Lung microvascular endothelial cell (primary cell): ENCODE measurements around the gene CEACAM8. TPM values are rescaled to one million over a fixed set of nuclear protein-coding genes. Genes with fewer than 3 reads are reported as not detected.
"Not testable (repeated sequence)": the region's sequence is repeated elsewhere in the genome, so short reads cannot be mapped to it uniquely, and the experiment has no call there.

Source experiments
- DNase-seq, 2 donors: peaks; one replicate each; pipeline versions ENCODE4 v3.0.0 to v3.0.0-alpha.2; 2010; ENCODE audit warnings: low read depth in 2 of 2
- total RNA-seq: library from RNA; depleted of rRNA; stranded (reverse); fragments of >200 nt; gene quantifications from 2 replicates; pipeline ENCODE4 v1.2.1, GENCODE V29; 2014

Gene CEACAM8
- not detected in 2 replicates for total RNA-seq

DNA sequence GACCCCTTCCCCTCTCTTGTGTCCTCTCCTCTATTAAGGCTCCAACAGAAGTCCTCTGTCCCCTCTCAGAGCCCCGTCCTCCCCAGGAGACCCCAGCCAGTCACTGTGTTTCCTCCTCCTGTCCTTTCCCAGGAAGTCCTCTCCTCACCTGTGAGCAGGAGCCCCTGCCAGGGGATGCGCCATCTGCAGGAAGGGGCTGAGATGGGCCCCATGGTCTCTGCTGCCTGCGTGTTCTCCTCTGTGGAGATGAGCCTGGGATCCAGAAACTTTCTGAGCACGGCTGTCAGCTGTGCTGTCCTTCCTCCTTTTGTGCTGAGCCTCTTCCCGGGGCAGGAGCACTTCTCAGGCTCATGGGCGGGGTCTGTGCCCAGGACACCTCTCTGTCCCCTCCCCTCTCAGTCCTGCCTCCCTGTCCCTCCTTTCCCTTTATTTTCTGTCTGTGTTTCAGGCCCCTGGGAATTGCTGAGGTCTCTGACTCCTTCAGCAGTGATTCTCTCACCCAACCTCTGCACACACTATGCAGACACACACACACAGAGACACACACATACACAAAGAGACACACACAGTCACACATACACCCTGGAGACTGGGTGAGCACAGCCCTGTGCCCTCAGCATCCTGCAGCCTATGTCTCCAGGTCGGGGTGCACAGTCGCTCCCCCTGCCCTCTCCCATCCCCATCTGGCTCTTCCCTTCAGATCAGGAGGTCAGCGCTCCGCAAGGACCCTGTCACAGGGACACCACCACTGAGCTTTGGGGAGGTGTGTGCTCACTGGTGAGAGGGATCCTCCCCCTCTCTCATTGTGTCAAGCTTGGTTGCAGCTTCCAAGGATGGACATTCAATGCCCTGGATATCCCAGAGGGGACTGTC is at the start of gene CEACAM8:
Gene CEACAM8 (minus strand): TSS at position 308 of the 873 bp plus-strand sequence. CDS start 96 bp downstream, at position 212.
- no peak for DNase-seq

DNA sequence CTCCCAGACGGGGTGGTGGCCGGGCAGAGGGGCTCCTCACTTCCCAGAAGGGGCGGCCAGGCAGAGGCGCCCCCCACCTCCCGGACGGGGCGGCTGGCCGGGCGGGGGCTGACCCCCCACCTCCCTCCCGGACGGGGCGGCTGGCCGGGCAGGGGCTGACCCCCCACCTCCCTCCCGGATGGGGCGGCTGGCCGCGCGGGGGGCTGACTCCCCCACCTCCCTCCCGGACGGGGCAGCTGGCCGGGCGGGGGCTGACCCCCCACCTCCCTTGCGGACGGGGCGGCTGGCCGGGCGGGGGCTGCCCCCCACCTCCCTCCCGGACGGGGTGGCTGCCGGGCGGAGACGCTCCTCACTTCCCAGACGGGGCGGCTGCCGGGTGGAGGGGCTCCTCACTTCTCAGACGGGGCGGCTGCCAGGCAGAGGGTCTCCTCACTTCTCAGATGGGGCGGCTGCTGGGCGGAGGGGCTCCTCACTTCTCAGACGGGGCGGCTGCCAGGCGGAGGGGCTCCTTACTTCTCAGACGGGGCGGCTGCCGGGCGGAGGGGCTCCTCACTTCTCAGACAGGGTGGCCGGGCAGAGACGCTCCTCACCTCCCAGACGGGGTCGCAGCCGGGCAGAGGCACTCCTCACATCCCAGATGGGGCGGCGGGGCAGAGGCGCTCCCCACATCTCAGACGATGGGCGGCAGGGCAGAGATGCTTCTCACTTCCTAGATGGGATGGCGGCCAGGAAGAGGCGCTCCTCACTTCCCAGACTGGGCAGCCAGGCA is 44.8 kb upstream of the CEACAM8 start:
- not testable (repeated sequence) for DNase-seq

DNA sequence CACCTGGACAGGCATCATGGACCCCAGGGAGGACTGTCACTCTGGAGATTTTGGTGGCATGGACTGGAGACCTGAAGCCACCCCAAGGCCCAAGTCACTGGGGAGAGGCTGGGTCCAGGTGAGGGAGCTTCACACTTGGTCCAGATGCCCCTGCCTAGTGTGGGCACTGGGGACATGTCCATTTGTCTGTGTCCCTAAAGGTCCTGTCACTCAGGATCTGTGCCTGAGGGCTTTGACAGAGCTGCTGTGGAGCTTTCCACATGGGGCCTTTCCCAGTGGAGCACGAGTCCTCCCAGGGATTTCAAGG is 40.5 kb upstream of the CEACAM8 start:
- no peak for DNase-seq

DNA sequence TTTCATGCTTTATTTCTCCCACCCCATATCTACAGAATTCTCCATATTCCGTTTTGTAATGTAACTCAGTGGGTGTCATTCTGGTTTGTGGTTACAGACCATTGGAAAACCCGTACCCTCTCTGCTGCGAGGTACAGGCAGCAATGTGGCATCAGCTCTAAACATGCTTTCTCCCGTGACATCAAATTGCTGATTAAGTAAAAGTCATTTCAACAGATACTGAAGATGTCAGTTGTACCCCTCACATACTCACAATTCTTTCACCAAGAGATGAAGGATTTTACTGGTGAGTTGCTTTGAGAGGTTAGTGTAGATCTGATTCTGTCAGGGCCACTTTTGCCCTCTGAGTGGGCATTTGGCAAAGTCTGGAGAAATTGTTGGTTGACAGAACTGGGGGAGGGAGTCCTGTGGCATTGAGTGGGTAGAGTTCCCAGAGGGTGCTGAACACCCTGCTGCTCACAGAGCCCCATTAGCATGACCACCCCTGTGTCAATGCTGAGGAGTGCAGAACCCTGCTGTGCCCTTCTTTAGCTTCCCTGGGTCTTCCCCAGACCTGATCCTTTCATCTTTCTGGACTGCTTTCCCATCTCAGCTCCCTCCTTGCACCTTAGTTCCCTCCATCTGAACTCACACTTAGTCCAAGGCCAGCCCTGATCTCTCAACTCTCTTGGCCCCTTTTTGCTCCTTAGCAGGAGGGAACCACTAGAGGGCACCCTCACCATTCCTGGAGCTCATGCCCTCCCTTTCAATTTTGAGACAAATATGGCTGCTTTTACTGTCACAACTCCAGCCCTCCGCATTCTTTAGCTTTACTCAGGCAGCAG is 39.9 kb upstream of the CEACAM8 start:
- peak; percentile 58 to 71 for DNase-seq

- DNase-seq = no peak
Measured at GRCh38 chr19:42629191-42629590, 34.5 kb upstream of the CEACAM8 start.

GRCh38 chr19:42628411-42629140 is 33.9 kb upstream of the CEACAM8 start:
- no peak for DNase-seq

DNA sequence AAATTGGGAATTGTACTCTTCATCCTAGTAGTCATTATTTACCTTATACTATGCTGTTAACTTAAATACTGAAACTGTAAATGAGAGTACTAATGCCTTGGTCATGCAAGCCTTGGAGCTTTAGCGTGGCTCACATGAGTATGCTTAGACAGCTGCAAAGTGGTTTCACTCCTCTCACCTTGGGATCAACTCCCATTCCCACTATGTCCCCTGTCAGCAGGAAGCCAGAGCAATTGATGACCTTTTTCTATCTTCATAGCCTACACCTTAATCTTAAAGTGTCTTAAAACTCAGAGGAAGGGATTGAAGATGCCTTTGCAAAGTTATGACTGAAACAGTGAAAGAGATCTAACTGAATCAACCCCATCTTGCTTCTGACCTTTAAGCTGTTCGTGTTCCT is 33.2 kb upstream of the CEACAM8 start:
- DNase-seq = no peak

DNA sequence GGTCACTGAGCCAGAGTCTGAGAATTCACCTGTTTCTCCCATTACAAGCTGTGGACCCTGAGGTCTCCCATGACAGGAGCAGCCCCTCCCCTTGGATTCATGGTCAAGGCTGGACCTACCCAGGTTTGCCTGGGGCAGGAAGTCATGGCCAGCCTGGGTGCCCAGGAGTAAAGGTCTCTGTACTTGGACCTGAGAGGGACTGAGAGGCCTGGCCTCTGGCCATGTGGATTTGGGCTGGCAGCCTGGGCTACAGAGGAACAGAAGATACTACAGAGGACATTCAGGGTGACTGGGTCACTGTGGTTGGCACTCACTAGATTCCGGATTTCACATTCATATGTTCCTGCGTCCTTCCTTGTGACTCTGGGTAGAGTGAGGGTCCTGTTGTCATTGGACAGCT is 31.5 kb upstream of the CEACAM8 start:
- DNase-seq = no peak

DNA sequence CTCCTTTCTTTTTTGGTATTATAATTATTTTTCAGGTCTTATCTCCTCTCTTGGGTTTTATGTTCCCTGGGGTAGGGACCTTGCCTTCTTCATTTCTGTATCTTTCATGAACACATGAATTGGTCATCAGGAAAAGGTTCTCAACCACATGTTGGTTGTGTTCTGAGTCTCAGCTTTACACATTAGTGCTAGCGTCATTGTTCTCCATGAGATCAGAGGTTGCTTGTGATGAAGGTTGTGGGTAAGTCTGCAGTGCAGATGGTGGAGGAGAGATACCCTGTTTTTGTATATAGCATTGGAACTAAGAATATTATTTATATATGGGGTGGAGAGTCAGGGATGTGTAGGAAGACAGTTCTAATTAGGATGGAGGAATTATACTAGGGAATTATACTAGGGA is 24.5 kb upstream of the CEACAM8 start:
- no peak for DNase-seq

DNA sequence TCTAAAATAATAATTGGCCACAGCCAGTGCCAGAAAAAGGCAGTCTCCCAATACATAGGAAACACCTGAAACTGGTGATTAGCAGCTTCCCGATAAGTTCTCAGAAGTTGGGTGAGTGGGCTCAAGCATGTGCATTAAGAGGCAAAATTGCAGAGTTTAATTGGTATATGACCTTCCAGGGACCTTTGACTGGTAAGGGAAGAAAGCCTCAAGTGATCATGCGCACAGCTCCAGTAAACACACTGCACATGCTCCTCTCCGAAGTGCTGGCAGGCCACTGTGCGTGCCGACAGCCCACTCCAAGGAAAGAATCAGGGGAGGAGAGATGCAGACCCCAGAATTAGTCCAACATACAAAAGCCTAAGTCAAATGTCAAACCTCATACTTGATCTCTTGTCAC is 18.9 kb upstream of the CEACAM8 start:
- DNase-seq = no peak

GRCh38 chr19:42610401-42610915 is 15.7 kb upstream of the CEACAM8 start:
- not testable (repeated sequence) for DNase-seq

GRCh38 chr19:42606660-42607351 is 12.1 kb upstream of the CEACAM8 start:
- peak; percentile 26 to 50 for DNase-seq

GRCh38 chr19:42601811-42602443 is 7.2 kb upstream of the CEACAM8 start:
- peak; percentile 49 to 56 for DNase-seq

DNA sequence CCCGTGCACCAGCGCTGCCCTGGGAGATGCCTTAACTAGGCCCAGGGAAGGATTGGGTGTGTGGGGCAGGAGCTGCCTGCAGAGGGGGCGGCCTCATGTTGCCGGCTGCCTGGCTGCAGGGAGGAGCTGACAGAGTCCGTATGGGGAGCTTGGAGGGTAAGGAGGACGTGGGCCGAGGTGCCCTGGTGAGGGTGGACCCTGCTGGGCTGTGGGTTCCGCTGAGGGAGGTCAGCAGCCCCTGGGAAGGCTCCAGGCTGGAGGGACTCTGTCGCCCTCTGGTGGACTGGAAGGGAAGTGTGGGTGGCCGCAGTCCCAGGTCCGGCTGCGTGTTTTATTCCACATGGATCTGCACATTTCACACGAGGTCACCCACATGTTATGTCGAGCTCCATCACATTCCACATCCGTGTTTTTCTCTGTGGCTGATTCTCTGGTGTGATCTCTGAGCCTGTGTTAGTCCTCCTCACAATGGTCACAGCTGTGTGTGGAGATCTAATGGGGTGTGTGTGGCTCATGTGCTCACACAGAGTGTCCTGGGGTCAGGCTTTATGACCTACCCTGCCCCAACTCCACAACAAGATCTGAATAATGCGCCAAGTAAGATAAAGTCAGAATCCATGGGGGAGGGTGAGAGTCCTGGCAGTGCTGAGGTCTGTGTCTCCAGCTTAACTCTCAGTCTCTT is 1.8 kb upstream of the CEACAM8 start:
- peak; percentile 19 to 57 for DNase-seq

- DNase-seq = no peak
Measured at GRCh38 chr19:42595550-42596172, 937 bp upstream of the CEACAM8 start.

- DNase-seq = no peak
Measured at GRCh38 chr19:42589792-42590191, 4.9 kb downstream of the CEACAM8 start.

- DNase-seq = no peak
Measured at GRCh38 chr19:42584466-42584865, 10.3 kb downstream of the CEACAM8 start.

DNA sequence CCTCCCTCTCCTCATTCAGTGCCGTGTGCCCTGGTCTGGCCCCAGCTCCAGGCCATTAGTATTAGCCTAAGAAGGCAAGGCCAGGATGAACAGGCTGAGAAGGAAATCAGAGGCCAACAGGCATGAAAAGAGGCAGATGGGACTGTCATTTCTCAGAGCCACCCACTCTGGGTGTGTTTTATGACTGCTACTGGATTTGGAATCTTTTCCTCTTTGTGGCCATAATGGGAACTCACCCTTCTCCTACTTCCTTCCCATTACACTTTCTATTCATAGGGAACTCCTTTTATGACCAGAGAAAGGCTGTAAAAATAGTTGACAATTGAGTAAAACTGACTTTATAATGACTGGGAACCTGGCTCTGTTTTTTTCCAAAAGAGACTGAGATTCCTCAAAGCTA is 17.7 kb downstream of the CEACAM8 start:
- no peak for DNase-seq

GRCh38 chr19:42576241-42576640 is 18.5 kb downstream of the CEACAM8 start:
- no peak for DNase-seq
